HG02852 (cell line): Measurements from ENCODE around the gene EHD2.
"Not testable (repeated sequence)": the region's sequence is repeated elsewhere in the genome, so short reads cannot be mapped to it uniquely, and the experiment has no call there.

Experiments
- ATAC-seq: cut with Tn5 transposase; IDR thresholded peaks from one replicate; pipeline ENCODE4 v1.9.1; 2021; ENCODE audit warnings: mild to moderate bottlenecking, moderate library complexity; ENCODE audit not compliant: unreplicated experiment

EHD2 gene

DNA sequence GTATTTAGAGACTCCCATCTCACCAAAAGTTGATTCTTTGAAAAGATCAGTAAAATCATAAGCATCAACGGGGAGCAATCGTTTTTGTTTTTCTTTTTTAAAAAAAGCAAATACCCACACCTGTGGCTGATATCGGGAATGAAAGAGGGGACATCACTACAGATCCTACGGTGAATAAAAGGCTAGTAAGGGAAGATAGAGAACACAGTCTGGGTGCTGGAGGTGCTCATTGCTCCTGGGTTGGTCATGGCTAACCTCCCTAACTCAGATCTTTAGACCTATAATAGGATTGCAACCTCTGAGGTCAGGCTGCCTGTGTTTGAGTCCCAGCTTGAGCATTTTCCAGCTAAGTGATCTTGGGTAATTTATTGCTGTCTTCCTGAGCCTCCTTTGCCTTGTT is 1.1 kb downstream of the EHD2 start:
- ATAC-seq: no peak

DNA sequence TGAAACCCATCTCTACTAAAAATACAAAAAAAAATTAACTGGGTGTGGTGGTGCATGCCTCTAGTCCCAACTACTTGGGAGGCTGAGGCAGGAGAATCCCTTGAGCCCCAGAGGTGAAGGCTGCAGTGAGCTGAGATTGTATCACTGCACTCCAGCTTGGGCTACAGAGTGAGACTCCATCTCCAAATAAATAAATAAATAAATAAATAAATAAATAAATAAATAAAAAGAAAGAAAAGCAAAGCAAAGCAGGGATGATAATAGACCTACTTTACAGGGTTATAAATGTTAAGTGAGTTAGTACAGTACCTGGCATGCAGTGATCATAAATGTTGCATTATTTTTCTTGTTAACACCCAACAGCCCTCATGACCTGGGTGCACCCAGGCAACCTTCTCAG is 1.6 kb downstream of the EHD2 start:
- not testable (repeated sequence) for ATAC-seq

- no peak for ATAC-seq
Measured at GRCh38 chr19:47716270-47716937, 3.2 kb downstream of the EHD2 start.

DNA sequence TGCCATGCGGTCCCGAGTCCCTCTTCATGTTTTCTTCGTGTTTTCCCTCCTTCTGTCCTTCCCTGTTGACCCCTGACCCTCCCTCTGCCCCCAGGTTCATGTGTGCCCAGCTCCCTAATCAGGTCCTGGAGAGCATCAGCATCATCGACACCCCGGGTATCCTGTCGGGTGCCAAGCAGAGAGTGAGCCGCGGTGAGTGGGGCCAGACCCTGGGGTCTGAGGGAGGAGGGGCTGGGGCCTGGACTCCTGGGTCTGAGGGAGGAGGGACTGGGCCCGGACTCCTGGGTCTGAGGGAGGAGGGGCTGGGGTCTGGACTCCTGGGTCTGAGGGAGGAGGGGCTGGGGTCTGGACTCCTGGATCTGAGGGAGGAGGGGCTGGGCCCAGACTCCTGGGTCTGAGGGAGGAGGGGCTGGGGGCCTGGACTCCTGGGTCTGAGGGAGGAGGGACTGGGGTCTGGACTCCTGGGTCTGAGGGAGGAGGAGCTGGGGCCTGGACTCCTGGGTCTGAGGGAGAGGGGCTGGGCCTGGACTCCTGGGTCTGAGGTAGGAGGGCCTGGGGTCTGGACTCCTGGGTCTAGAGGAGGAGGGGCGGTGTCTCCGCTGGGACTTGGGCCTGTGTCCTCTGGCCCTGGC is 5.3 kb downstream of the EHD2 start:
- not testable (repeated sequence) for ATAC-seq

GRCh38 chr19:47719047-47719859 is 6.0 kb downstream of the EHD2 start:
- ATAC-seq: no peak

GRCh38 chr19:47720669-47721422 is 7.6 kb downstream of the EHD2 start:
- no peak for ATAC-seq

- no peak for ATAC-seq
Measured at GRCh38 chr19:47723581-47723940, 10.3 kb downstream of the EHD2 start.

DNA sequence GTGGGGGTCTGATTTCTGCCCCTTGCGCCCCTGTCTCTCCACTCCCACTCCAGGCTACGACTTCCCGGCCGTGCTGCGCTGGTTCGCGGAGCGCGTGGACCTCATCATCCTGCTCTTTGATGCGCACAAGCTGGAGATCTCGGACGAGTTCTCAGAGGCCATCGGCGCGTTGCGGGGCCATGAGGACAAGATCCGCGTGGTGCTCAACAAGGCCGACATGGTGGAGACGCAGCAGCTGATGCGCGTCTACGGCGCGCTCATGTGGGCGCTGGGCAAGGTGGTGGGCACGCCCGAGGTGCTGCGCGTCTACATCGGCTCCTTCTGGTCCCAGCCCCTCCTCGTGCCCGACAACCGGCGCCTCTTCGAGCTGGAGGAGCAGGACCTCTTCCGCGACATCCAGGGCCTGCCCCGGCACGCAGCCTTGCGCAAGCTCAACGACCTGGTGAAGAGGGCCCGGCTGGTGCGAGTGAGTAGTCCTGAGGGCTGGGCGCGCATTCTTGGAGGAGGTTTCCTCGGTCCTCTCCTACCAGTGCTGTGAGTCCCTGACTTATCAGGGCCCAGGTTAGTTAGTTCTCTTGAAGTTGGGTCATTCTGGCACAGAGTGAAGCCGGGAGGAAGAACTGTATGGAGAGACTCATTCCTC is 12.7 kb downstream of the EHD2 start:
- ATAC-seq: no peak

GRCh38 chr19:47726467-47726866 is 13.2 kb downstream of the EHD2 start:
- no peak for ATAC-seq

GRCh38 chr19:47728295-47728694 is 15.1 kb downstream of the EHD2 start:
- not testable (repeated sequence) for ATAC-seq

DNA sequence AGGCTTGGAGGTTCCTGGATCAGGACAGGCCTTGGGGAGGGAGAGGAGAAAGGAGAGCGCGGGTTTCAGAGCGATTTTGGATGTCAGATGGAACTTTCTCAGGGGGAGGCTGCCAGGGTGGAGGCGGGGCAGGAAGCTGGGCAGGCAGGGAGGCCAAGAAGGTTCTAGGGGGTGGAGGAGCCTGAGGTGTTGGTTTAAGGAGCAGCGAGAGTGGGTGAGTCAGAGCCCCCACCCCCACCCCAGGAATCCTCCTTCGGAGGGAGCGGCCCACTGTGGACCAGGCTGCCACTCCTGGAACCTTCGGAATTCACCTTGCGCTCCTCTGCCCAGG is 16.2 kb downstream of the EHD2 start:
- no peak for ATAC-seq

DNA sequence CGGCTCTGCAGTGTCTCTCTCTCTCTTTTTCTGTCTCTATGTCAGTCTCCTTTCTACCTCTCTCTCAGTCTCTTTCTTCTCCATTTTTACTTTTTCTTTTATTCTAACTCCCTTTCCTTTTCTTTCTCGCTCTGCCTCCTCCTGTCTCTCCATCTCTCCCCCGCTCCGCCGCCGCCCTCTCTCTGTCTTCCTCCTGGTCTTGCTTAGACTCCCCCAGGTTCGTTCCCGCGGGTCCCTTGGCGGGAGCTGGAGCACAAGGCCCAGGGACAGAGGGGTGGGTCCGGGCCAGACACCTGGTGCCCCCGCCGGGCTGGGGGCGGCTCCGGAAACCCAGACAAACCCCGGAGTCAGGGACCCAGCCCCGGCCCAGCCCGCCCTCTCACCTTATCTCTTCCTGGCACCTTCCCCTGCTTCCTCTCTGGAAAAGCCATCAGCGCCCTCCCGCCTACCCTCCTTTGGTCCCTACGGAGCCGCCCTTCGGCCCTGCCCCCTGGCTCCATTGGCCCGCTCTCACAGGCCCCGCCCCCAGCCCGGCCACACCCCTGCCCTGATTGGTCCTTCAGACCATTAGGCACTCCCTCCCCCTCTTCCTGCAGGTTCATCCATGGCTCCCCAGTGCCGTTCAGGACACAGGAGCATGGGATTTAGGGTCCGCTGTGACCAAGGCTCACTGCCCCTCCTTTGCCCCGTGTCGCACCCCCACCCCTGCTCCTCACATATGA is 16.7 kb downstream of the EHD2 start:
- ATAC-seq: no peak

DNA sequence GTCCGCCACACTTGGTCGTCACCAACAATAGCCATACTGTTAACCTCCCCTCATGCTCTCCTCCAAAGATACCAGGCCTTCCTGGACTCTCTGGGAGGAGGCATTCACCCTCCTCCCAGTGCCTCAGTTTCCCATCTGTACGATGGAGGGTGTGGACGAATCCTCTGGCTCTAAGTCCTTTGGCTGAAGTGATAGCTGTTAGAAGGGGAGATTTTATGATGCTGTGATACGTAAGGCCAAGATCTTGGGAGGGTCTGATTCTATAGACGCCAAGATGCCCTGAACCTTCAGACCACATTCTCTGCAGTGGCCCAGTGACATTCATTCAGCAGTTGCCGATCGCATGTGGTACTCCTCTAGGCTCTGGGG is 17.3 kb downstream of the EHD2 start:
- ATAC-seq: no peak

- no peak for ATAC-seq
Measured at GRCh38 chr19:47730910-47731309, 17.7 kb downstream of the EHD2 start.

- no peak for ATAC-seq
Measured at GRCh38 chr19:47735131-47735530, 21.9 kb downstream of the EHD2 start.

DNA sequence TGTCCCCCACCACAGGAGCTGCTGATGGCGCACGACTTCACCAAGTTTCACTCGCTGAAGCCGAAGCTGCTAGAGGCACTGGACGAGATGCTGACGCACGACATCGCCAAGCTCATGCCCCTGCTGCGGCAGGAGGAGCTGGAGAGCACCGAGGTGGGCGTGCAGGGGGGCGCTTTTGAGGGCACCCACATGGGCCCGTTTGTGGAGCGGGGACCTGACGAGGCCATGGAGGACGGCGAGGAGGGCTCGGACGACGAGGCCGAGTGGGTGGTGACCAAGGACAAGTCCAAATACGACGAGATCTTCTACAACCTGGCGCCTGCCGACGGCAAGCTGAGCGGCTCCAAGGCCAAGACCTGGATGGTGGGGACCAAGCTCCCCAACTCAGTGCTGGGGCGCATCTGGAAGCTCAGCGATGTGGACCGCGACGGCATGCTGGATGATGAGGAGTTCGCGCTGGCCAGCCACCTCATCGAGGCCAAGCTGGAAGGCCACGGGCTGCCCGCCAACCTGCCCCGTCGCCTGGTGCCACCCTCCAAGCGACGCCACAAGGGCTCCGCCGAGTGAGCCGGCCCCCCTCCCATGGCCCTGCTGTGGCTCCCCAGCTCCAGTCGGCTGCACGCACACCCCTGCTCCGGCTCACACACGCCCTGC is 27.8 kb downstream of the EHD2 start:
- no peak for ATAC-seq

- ATAC-seq: no peak
Measured at GRCh38 chr19:47741544-47742140, 28.4 kb downstream of the EHD2 start.

- no peak for ATAC-seq
Measured at GRCh38 chr19:47742634-47743033, 29.4 kb downstream of the EHD2 start.
